B cell (primary cell): ENCODE measurements around the gene FAM20C. TPM values are rescaled to one million over a fixed set of nuclear protein-coding genes. Genes with fewer than 3 reads are reported as not detected.

Experiments used
- ATAC-seq: fragments of 200-7000 bp; cut with Tn5 transposase; one replicate; pipeline ENCODE4 v1.10.0; 2021; ENCODE audit warnings: low read depth, mild to moderate bottlenecking, moderate number of reproducible peaks, moderate library complexity
- CTCF ChIA-PET: fragments of 350-600 bp; sonication (Branson Sonifier 250); formaldehyde crosslinking; loops from one replicate; lab custom pipeline; 2021; ENCODE audit warnings: antibody characterized with exemption, inconsistent platforms; lab: Charles Lee
- POLR2A ChIA-PET: fragments of 350-600 bp; sonication (Branson Sonifier 250); formaldehyde crosslinking; loops from one replicate; lab custom pipeline; 2021; ENCODE audit warnings: antibody characterized with exemption; lab: Charles Lee
- DNase-seq: peaks from one replicate; pipeline ENCODE4 v3.0.0; 2013
- H2AFZ ChIP-seq: 2 replicates; pipeline ENCODE4 v1.6.1; 2012; ENCODE audit warnings: mild to moderate bottlenecking, low read depth, low read length; ENCODE audit not compliant: insufficient read depth, poor library complexity, severe bottlenecking
- H3K27ac ChIP-seq, 2 donors: 1 replicate in 1 of 2; 2 replicates in 1 of 2; pipeline ENCODE4 v1.5.1; 2012 to 2013; ENCODE audit warnings: low read length in 2 of 2, mild to moderate bottlenecking in 2 of 2, moderate library complexity in 1 of 2
- H3K27me3 ChIP-seq, 4 experiments: fragments of 200-600 bp in 1 of 4; sonication (generic) in 1 of 4; replicated peaks in 1 of 4; 1 replicate in 2 of 4; 2 replicates in 2 of 4; pipeline versions ENCODE4 v1.6.1 to v1.7.0; 2013 to 2016; ENCODE audit warnings: low read length in 3 of 4, mild to moderate bottlenecking in 2 of 4, mixed read lengths in 1 of 4, moderate library complexity in 1 of 4; ENCODE audit not compliant: insufficient read depth in 4 of 4, control insufficient read depth in 3 of 4; ENCODE audit errors: control extremely low read depth in 1 of 4
- H3K36me3 ChIP-seq, 2 experiments: replicated peaks in 1 of 2; 1 replicate in 1 of 2; 2 replicates in 1 of 2; pipeline versions ENCODE4 v1.6.1 to v1.7.1; 2013; ENCODE audit warnings: low read length in 1 of 2; ENCODE audit not compliant: insufficient read depth in 2 of 2, control insufficient read depth in 1 of 2; ENCODE audit errors: control extremely low read depth in 1 of 2, extremely low read depth in 1 of 2
- H3K4me1 ChIP-seq, 2 donors: fragments of 200-600 bp in 1 of 2; sonication (generic) in 1 of 2; 1 replicate in 1 of 2; 2 replicates in 1 of 2; pipeline versions ENCODE4 v1.5.1 to v1.6.1; 2013 to 2017; ENCODE audit warnings: low read length in 2 of 2; ENCODE audit not compliant: control insufficient read depth in 2 of 2, insufficient read depth in 2 of 2
- H3K4me2 ChIP-seq: replicated peaks from 2 replicates; pipeline ENCODE3; 2012; ENCODE audit warnings: mild to moderate bottlenecking, low read depth, low read length; ENCODE audit not compliant: poor library complexity, severe bottlenecking
- H3K4me3 ChIP-seq, 5 experiments: fragments of 200-600 bp in 1 of 5; sonication (generic) in 1 of 5; 1 replicate in 3 of 5; 2 replicates in 2 of 5; pipeline versions ENCODE4 v1.5.1 to v1.7.0; 2011 to 2016; ENCODE audit warnings: low read length in 4 of 5, mild to moderate bottlenecking in 4 of 5, low read depth in 2 of 5, control low read depth in 1 of 5, moderate library complexity in 1 of 5; ENCODE audit not compliant: insufficient read depth in 1 of 5; ENCODE audit errors: control extremely low read depth in 1 of 5, extremely low read depth in 1 of 5
- H3K79me2 ChIP-seq: fragments of 200-600 bp; sonication (generic); one replicate; pipeline ENCODE4 v1.6.0; 2016; ENCODE audit warnings: low read length; ENCODE audit not compliant: control insufficient read depth, insufficient read depth
- H3K9ac ChIP-seq: fragments of 200-600 bp; sonication (generic); 2 replicates; pipeline ENCODE4 v1.6.1; 2017; ENCODE audit warnings: mild to moderate bottlenecking, low read length, moderate library complexity
- H3K9me3 ChIP-seq, 3 donors: one replicate each; pipeline versions ENCODE4 v1.6.1 to v1.7.1; 2013; ENCODE audit warnings: low read length in 2 of 3; ENCODE audit not compliant: control insufficient read depth in 2 of 3, insufficient read depth in 1 of 3; ENCODE audit errors: control extremely low read depth in 1 of 3
- H4K20me1 ChIP-seq: 2 replicates; pipeline ENCODE4 v1.6.0; 2012; ENCODE audit warnings: mild to moderate bottlenecking, low read length; ENCODE audit not compliant: insufficient read depth, control insufficient read depth, poor library complexity, severe bottlenecking
- H3K27ac Mint-ChIP-seq: one replicate; pipeline ENCODE4 v1.8.0; 2021; ENCODE audit warnings: mixed read lengths
- H3K27me3 Mint-ChIP-seq: one replicate; pipeline ENCODE4 v1.8.0; 2021; ENCODE audit warnings: mixed read lengths
- H3K4me1 Mint-ChIP-seq: one replicate; pipeline ENCODE4 v1.8.0; 2021; ENCODE audit warnings: mixed read lengths
- H3K4me3 Mint-ChIP-seq: one replicate; pipeline ENCODE4 v1.8.0; 2021; ENCODE audit warnings: mixed read lengths
- H3K9me3 Mint-ChIP-seq: one replicate; pipeline ENCODE4 v1.8.0; 2022; ENCODE audit warnings: mixed read lengths; ENCODE audit not compliant: insufficient read depth
- EZH2 ChIP-seq: IDR thresholded peaks from 2 replicates; pipeline ENCODE4 v1.6.1; 2012; ENCODE audit warnings: borderline replicate concordance, low read depth, mild to moderate bottlenecking, moderate library complexity, low read length; ENCODE audit not compliant: insufficient read depth, poor library complexity, severe bottlenecking
- WGBS: methylation state at CpG from one replicate; pipeline ENCODE4 v1.1.5; 2013; ENCODE audit warnings: missing lambda C conversion rate; ENCODE audit not compliant: insufficient coverage; 5-methylcytosine and 5-hydroxymethylcytosine counted together
- intact Hi-C: fragments of 100-400 bp; cut with micrococcal nuclease; formaldehyde crosslinking; loops from one replicate; pipeline ENCODE4 v1.10.0; 2022
- polyA plus RNA-seq: library from polyadenylated mRNA; depleted of rRNA; stranded (reverse); fragments of >200 nt; gene quantifications from 2 replicates; pipeline ENCODE4 v1.2.3, GENCODE V29; 2012
- total RNA-seq, 2 donors: library from RNA; stranded (reverse); fragments of 120-200 nt in 1 of 2; gene quantifications; 1 replicate in 1 of 2; 2 replicates in 1 of 2; pipeline versions ENCODE4 v1.2.3 to v1.2.4, GENCODE V29; 2013 to 2022
- TF ChIP-seq, protein P1 (sequence below): fragments of 200-600 bp; IDR thresholded peaks from one replicate; pipeline ENCODE4 v1.8.0; 2022; ENCODE audit warnings: antibody characterized with exemption, mild to moderate bottlenecking

Gene FAM20C
- total and polyA plus RNA-seq, 2 donors (not counting 1 experiment from before 2014, with no cell fraction given), result 0.54 to 0.81 TPM

DNA sequence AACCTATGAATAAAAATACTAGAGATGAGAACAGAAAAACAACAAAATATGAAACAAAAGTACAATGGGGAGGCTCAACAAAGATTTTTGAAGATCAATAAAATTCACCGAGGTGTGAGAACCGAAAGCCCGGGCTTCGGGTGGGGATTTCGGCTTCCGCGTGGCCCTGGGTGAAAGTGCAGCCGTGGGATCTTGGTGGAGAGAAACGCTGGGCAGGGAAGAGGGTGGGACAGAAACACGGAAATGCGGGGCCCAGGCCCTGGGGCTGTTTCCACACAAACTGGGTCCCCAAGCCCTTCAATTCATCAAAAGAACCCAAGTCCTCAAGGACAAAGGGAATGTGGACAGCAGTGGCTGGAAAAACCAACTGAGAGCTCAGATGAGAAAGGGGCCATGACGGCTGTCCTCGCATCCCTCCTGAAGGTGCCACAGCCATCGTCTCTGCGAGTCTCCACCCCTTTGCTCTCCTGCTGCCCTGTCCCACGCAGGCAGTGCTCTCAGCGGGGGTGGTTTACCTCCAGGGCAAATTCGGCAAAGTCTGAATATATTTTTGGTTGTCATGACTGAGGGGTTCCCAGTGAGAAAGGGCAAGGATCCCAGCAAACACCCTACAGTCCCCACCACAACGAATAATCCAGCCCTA, 117.3 kb downstream of the FAM20C start:
- Mint-ChIP-seq H3K9me3 (peaks cover 7% of the 10 kb centered on the region), H3K4me1 (no peaks in the 10 kb centered on the region), H3K4me3 (no peak overlapping the region), H3K27ac (no peak overlapping the region), H3K27me3 (peaks cover 14% of the 10 kb centered on the region)
- intact Hi-C loops, result no loop called here
- no peaks in the 10 kb centered on the region for H3K27me3 ChIP-seq
- no peak for TF ChIP-seq EZH2
- TF ChIP-seq, protein P1, sequence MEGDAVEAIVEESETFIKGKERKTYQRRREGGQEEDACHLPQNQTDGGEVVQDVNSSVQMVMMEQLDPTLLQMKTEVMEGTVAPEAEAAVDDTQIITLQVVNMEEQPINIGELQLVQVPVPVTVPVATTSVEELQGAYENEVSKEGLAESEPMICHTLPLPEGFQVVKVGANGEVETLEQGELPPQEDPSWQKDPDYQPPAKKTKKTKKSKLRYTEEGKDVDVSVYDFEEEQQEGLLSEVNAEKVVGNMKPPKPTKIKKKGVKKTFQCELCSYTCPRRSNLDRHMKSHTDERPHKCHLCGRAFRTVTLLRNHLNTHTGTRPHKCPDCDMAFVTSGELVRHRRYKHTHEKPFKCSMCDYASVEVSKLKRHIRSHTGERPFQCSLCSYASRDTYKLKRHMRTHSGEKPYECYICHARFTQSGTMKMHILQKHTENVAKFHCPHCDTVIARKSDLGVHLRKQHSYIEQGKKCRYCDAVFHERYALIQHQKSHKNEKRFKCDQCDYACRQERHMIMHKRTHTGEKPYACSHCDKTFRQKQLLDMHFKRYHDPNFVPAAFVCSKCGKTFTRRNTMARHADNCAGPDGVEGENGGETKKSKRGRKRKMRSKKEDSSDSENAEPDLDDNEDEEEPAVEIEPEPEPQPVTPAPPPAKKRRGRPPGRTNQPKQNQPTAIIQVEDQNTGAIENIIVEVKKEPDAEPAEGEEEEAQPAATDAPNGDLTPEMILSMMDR, result no peak
- H3K4me3 ChIP-seq, result no peak overlapping the region
- ChIA-PET CTCF (interaction anchor here (1.5 kb wide), 1 partner anchor 11 kb away, joined by 7 read pairs; no protein-coding TSS in a partner anchor), POLR2A (no interaction called here)
- H3K9ac ChIP-seq, result no peak overlapping the region
- no peaks in the 10 kb centered on the region for H3K4me1 ChIP-seq
- peaks cover 0 to 34% (median 5%) of the 10 kb centered on the region in 3 donors for H3K9me3 ChIP-seq
- DNase-seq (no peak), ATAC-seq (no peak)
- H3K79me2 ChIP-seq, result no peaks in the 10 kb centered on the region
- 97% methylated on average over 13 of the region's 19 CpGs for WGBS
- no peaks in the 10 kb centered on the region for H3K36me3 ChIP-seq
- no peak overlapping the region for H2AFZ ChIP-seq
- H3K4me2 ChIP-seq, result no peak overlapping the region
- H3K27ac ChIP-seq, result no peak overlapping the region
- no peaks in the 10 kb centered on the region for H4K20me1 ChIP-seq

Other genes with a start within 250 kb of the FAM20C start
- gene FOXL3, start 97.6 kb downstream of the FAM20C start, total RNA-seq, result not detected in 2 replicates
- gene FOXL3, start 97.6 kb downstream of the FAM20C start, polyA plus RNA-seq, result not detected in 2 replicates